Endothelial cell (in vitro differentiated cells): ENCODE data around the gene FRA10AC1. TPM values are rescaled to one million over a fixed set of nuclear protein-coding genes. Genes with fewer than 3 reads are reported as not detected.

Experiments used
- DNase-seq: peaks from one replicate; pipeline ENCODE4 v3.0.0; 2021; ENCODE audit warnings: low spot score
- H3K27ac Mint-ChIP-seq: one replicate; pipeline ENCODE4 v1.8.0; 2021; ENCODE audit warnings: mixed read lengths, inconsistent platforms; ENCODE audit not compliant: unreplicated experiment
- H3K27me3 Mint-ChIP-seq: one replicate; pipeline ENCODE4 v1.8.0; 2021; ENCODE audit warnings: mild to moderate bottlenecking, moderate library complexity, mixed read lengths, inconsistent platforms; ENCODE audit not compliant: unreplicated experiment
- H3K36me3 Mint-ChIP-seq: one replicate; pipeline ENCODE4 v1.8.0; 2021; ENCODE audit warnings: mild to moderate bottlenecking, low read depth, mixed read lengths, inconsistent platforms; ENCODE audit not compliant: unreplicated experiment
- H3K4me1 Mint-ChIP-seq: one replicate; pipeline ENCODE4 v1.8.0; 2021; ENCODE audit warnings: mild to moderate bottlenecking, mixed read lengths, inconsistent platforms; ENCODE audit not compliant: unreplicated experiment
- H3K4me3 Mint-ChIP-seq: one replicate; pipeline ENCODE4 v1.8.0; 2021; ENCODE audit warnings: mild to moderate bottlenecking, mixed read lengths, inconsistent platforms; ENCODE audit not compliant: unreplicated experiment
- H3K9me3 Mint-ChIP-seq: one replicate; pipeline ENCODE4 v1.8.0; 2021; ENCODE audit warnings: mixed read lengths, inconsistent platforms; ENCODE audit not compliant: unreplicated experiment
- CTCF ChIP-seq: fragments of 200-600 bp; sonication (generic); IDR thresholded peaks from one replicate; pipeline ENCODE4 v1.5.0; 2021; ENCODE audit warnings: antibody characterized with exemption; ENCODE audit not compliant: unreplicated experiment
- total RNA-seq: library from RNA; stranded (reverse); fragmentation: NEBNext Ultra II Directional; extraction: Animal tissue kit (Norgen Biotek cat#: 25700); gene quantifications from one replicate; pipeline ENCODE4 v1.2.1, GENCODE V29; 2021; ENCODE audit not compliant: unreplicated experiment

The FRA10AC1 gene
- total RNA-seq, 1 donor from 2014 or later: 14.6 TPM

DNA sequence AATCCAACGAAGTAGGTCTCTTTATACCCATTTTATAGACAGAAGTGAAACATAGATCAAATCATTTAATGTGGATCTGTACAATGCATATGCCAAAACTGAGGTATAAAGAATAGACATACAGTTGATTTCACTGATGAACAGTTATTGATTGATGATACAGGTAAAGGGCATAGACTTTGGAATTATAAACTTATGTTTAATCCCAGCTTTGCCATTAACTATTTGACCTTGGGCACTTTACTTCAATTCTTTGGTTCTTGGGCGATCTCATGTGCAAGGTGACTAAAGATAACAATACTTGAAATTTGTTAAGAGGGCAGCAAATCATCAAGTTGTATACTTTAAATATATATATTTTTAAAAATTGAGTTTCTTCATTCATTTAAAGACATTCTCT, 28.6 kb downstream of the FRA10AC1 start:
- Mint-ChIP-seq H3K4me1 (peaks cover 9% of the 10 kb centered on the region), H3K9me3 (no peaks in the 10 kb centered on the region), H3K4me3 (no peak overlapping the region), H3K27me3 (no peaks in the 10 kb centered on the region), H3K27ac (no peak overlapping the region), H3K36me3 (peaks cover 3% of the 10 kb centered on the region)
- TF ChIP-seq CTCF: no peak
- no peak for DNase-seq

DNA sequence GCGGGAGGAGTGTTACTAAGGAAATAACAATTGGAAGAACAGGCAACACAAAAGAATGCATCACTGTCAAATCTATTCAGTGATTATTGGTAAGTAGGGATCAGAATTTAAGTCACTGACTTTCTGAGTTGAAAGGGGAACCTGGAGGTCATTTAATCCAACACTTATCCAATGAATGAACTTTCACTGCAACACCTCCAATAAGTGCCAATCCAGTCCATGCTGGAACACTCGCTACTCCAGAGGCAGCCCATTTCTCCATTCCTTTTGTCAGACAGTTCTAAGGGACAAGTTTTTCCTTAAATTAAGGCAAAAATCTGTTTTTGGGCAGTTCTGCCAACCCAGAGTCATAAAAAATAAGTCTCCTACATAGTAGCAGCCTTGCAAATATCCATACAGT, 29.5 kb downstream of the FRA10AC1 start:
- no peaks in the 10 kb centered on the region for H3K27me3 Mint-ChIP-seq
- H3K9me3 Mint-ChIP-seq: no peaks in the 10 kb centered on the region
- H3K36me3 Mint-ChIP-seq: peaks cover 7% of the 10 kb centered on the region
- peaks cover 9% of the 10 kb centered on the region for H3K4me1 Mint-ChIP-seq
- H3K27ac Mint-ChIP-seq: no peak overlapping the region
- H3K4me3 Mint-ChIP-seq: no peak overlapping the region
- no peak for TF ChIP-seq CTCF
- DNase-seq: no peak

DNA sequence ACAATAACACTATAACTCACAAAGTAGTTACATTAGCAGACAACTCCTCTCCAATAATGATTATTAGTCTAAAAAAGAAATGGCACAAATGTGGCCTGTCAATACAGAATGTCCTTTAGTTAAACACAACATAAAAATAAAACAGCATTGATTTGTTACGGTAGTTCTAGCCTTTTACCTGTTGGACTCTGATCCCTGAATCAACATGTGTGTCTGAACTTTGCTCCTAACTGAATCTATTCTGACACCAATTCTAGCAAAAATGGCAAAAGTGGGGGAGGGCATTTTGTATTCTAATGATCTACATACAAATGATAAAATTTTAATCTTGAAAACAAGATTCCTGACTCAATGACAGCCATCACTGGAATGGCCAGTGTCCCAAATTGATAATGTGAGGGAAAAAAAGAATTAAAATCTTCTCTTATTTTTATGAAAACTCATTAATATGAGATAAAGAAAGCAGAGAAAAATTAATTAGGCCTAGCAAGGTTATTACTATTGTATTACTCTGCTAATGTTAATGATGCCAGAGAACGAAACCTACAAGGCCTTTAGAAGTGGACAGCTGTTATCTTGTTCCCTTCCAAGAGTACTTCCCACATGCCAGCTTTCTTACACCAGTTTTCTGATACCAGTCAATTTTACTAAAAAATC, 30.2 kb downstream of the FRA10AC1 start:
- peaks cover 4% of the 10 kb centered on the region for H3K4me1 Mint-ChIP-seq
- peaks cover 7% of the 10 kb centered on the region for H3K36me3 Mint-ChIP-seq

DNA sequence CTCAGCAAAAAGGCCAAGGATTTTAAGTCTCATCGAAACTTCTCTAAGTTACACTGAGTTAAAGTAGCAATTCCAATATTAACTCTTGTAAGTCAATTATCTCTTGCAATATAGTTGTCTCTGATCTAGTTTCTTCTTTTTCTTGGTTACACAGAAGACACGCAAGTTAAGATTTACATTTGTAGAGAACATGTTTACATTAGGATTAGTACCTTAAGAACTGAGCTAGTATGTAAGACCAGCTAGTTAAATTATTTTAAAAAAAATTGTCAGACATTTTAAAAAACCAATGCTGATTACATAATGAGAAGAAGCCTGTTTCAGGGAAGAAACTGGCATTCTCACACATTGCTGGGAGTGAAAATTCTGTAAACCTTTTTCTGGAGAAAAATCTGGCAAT, 31.4 kb downstream of the FRA10AC1 start:
- H3K4me1 Mint-ChIP-seq: no peaks in the 10 kb centered on the region
- TF ChIP-seq CTCF: no peak
- no peaks in the 10 kb centered on the region for H3K27me3 Mint-ChIP-seq
- H3K36me3 Mint-ChIP-seq: peaks cover 7% of the 10 kb centered on the region
- H3K9me3 Mint-ChIP-seq: no peaks in the 10 kb centered on the region
- no peak overlapping the region for H3K27ac Mint-ChIP-seq
- no peak overlapping the region for H3K4me3 Mint-ChIP-seq
- DNase-seq: no peak

More for the DNA sequence above, 30.2 kb downstream of the FRA10AC1 start:
- no peak for DNase-seq
- no peak for TF ChIP-seq CTCF
- Mint-ChIP-seq H3K4me3 (no peak overlapping the region), H3K27ac (no peak overlapping the region), H3K9me3 (no peaks in the 10 kb centered on the region), H3K27me3 (no peaks in the 10 kb centered on the region)

DNA sequence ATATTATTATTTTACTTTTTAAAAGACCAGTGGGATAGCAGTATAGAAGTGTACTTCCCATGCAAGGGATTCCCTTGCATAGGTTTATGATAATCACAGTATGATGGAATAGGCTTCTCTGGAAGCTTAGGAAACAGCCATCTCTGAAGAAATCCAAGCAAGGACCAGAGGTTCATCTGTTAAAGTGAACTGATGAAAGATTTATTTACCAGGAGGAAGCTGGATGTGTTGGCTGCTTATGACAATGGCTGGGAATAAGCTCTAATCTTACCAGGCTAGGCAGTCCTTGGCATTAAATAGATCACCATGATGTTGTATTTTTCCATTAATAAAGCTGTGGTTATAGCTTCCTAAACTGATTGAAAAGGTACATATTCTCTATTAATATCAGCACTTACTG, 32.0 kb downstream of the FRA10AC1 start:
- H3K4me3 Mint-ChIP-seq: no peak overlapping the region
- peaks cover 7% of the 10 kb centered on the region for H3K36me3 Mint-ChIP-seq
- H3K9me3 Mint-ChIP-seq: no peaks in the 10 kb centered on the region
- no peak for TF ChIP-seq CTCF
- no peak for DNase-seq
- no peaks in the 10 kb centered on the region for H3K27me3 Mint-ChIP-seq
- no peak overlapping the region for H3K27ac Mint-ChIP-seq
- H3K4me1 Mint-ChIP-seq: no peaks in the 10 kb centered on the region
